ENCODE results near the gene KRT81. TPM values are rescaled to one million over a fixed set of nuclear protein-coding genes. Genes with fewer than 3 reads are reported as not detected.

Gene KRT81
- total and polyA plus RNA-seq, 2 experiments from 2014 or later = not detected

GRCh38 chr12:52285172-52285745 is 6.1 kb downstream of the KRT81 start:
- no peak for TF ChIP-seq CTCF (IDR thresholded peaks at IDR 0.05; ENCODE audit: low read depth, low read length)

GRCh38 chr12:52284562-52285171 is 6.7 kb downstream of the KRT81 start:
- no peak for DNase-seq (ENCODE audit: low read depth in 1 of 2, low spot score in 1 of 2)
- peaks cover 13% of the 10 kb centered on the region for H3K27me3 ChIP-seq
- H3K9me3 ChIP-seq (ENCODE audit: low read depth) = no peaks in the 10 kb centered on the region
- H3K4me3 ChIP-seq = no peak overlapping the region
- no peaks in the 10 kb centered on the region for H3K4me1 ChIP-seq (ENCODE audit: low read depth)
- TF ChIP-seq CTCF (IDR thresholded peaks at IDR 0.05; ENCODE audit: low read depth, low read length) = no peak
- no peaks in the 10 kb centered on the region for H3K36me3 ChIP-seq
- no peak overlapping the region for H3K27ac ChIP-seq

More at GRCh38 chr12:52285172-52285745, 6.1 kb downstream of the KRT81 start:
- DNase-seq (ENCODE audit: low read depth in 1 of 2, low spot score in 1 of 2) = no peak
- peaks cover 7% of the 10 kb centered on the region for H3K27me3 ChIP-seq
- H3K4me1 ChIP-seq (ENCODE audit: low read depth) = no peaks in the 10 kb centered on the region
- no peaks in the 10 kb centered on the region for H3K36me3 ChIP-seq
- no peak overlapping the region for H3K4me3 ChIP-seq
- no peak overlapping the region for H3K27ac ChIP-seq
- H3K9me3 ChIP-seq (ENCODE audit: low read depth) = no peaks in the 10 kb centered on the region

GRCh38 chr12:52280796-52281560 is 10.4 kb downstream of the KRT81 start:
- H3K27ac ChIP-seq = no peak overlapping the region
- no peak overlapping the region for H3K4me3 ChIP-seq
- no peaks in the 10 kb centered on the region for H3K9me3 ChIP-seq (ENCODE audit: low read depth)
- peaks cover 46% of the 10 kb centered on the region for H3K27me3 ChIP-seq
- H3K36me3 ChIP-seq = no peaks in the 10 kb centered on the region
- no peak for TF ChIP-seq CTCF (IDR thresholded peaks at IDR 0.05; ENCODE audit: low read depth, low read length)
- peak in 1 of 2 donors; percentile 99 for DNase-seq (ENCODE audit: low read depth in 1 of 2, low spot score in 1 of 2)
- no peaks in the 10 kb centered on the region for H3K4me1 ChIP-seq (ENCODE audit: low read depth)

- DNase-seq (ENCODE audit: low read depth in 1 of 2, low spot score in 1 of 2) = peak in 1 of 2 donors; percentile 97
- peaks cover 51% of the 10 kb centered on the region for H3K27me3 ChIP-seq
- H3K4me1 ChIP-seq (ENCODE audit: low read depth) = no peaks in the 10 kb centered on the region
- H3K27ac ChIP-seq = no peak overlapping the region
- H3K36me3 ChIP-seq = no peaks in the 10 kb centered on the region
- no peak overlapping the region for H3K4me3 ChIP-seq
- TF ChIP-seq CTCF (IDR thresholded peaks at IDR 0.05; ENCODE audit: low read depth, low read length) = no peak
- no peaks in the 10 kb centered on the region for H3K9me3 ChIP-seq (ENCODE audit: low read depth)
Observed at GRCh38 chr12:52280319-52280795, 11.0 kb downstream of the KRT81 start.

- no peaks in the 10 kb centered on the region for H3K36me3 ChIP-seq
- DNase-seq (ENCODE audit: low read depth in 1 of 2, low spot score in 1 of 2) = peak in 1 of 2 donors; percentile 11
- no peak for TF ChIP-seq CTCF (IDR thresholded peaks at IDR 0.05; ENCODE audit: low read depth, low read length)
- no peaks in the 10 kb centered on the region for H3K9me3 ChIP-seq (ENCODE audit: low read depth)
- no peak overlapping the region for H3K4me3 ChIP-seq
- peaks cover 58% of the 10 kb centered on the region for H3K27me3 ChIP-seq
- H3K4me1 ChIP-seq (ENCODE audit: low read depth) = no peaks in the 10 kb centered on the region
- H3K27ac ChIP-seq = no peak overlapping the region
Observed at GRCh38 chr12:52279422-52280318, 11.7 kb downstream of the KRT81 start.

All from cardiac muscle cell (in vitro differentiated cells and primary cell).